ENCODE results near the gene SPI1. TPM values are rescaled to one million over a fixed set of nuclear protein-coding genes. Genes with fewer than 3 reads are reported as not detected.

The SPI1 gene
- total RNA-seq, 1 donor from 2014 or later = not detected

DNA sequence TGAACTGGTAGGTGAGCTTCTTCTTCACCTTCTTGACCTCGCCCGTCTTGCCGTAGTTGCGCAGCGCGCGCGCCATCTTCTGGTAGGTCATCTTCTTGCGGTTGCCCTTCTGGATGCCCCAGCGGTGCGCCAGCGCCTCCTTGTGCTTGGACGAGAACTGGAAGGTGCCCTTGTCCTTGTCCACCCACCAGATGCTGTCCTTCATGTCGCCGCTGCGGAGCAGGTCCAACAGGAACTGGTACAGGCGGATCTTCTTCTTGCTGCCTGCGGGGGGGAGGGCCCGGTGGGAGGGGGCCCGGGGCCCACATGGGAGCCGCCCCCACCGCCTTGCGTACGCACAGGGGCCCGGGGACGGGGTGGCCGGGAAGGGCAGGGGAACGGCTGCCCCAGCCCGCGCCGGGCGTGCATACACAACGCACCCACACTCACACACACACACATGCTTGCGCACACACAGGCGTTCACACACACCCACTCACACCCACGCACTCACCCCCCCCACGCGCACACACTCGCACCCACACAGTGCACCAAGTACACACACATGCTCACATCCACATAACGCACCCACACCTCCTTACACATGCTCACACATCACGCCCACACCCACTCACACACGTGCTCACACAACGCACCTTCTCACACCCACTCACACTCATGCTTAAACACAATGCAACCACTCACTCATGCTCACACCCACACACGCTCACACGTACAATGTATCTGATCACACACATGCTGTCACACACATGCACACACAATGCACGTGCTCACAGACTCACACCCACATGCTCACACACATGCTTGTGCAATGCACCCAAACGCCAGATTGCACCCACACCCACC lies 22.8 kb downstream of the SPI1 start:
- TF ChIP-seq, protein P1, sequence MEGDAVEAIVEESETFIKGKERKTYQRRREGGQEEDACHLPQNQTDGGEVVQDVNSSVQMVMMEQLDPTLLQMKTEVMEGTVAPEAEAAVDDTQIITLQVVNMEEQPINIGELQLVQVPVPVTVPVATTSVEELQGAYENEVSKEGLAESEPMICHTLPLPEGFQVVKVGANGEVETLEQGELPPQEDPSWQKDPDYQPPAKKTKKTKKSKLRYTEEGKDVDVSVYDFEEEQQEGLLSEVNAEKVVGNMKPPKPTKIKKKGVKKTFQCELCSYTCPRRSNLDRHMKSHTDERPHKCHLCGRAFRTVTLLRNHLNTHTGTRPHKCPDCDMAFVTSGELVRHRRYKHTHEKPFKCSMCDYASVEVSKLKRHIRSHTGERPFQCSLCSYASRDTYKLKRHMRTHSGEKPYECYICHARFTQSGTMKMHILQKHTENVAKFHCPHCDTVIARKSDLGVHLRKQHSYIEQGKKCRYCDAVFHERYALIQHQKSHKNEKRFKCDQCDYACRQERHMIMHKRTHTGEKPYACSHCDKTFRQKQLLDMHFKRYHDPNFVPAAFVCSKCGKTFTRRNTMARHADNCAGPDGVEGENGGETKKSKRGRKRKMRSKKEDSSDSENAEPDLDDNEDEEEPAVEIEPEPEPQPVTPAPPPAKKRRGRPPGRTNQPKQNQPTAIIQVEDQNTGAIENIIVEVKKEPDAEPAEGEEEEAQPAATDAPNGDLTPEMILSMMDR (IDR thresholded peaks at IDR 0.05; ENCODE audit: unreplicated experiment) = peak; percentile 97
- Mint-ChIP-seq H3K36me3 (ENCODE audit: insufficient read depth) (no peaks in the 10 kb centered on the region), H3K27me3 (no peaks in the 10 kb centered on the region), H3K9me3 (ENCODE audit: low read depth) (no peaks in the 10 kb centered on the region), H3K27ac (peak overlapping the region; percentile 46), H3K4me1 (ENCODE audit: low read depth) (peaks cover 2% of the 10 kb centered on the region), H3K4me3 (ENCODE audit: low read depth) (peak overlapping the region; percentile 72)
- DNase-seq (ENCODE audit: low spot score, unreplicated experiment) = peak; percentile 97

DNA sequence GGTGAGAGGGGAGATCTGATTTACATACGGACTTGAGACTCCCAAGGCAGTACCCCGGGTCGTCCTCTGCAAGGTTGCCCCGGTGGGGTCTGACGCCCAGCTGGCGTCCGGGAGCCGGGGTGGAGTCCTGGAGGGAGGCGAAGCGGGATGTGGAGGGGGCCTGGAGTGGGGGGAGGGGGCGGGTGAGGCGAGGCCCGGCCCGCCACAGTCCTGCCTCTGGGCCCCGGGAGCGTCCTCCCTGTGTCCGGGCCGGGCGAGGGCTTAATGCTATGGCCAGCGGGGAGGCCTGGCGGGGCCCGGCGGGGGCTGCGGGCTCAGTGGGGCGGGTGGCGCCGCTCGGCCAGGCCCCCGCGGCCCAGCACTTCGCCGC lies 23.4 kb downstream of the SPI1 start:
- no peak for DNase-seq (ENCODE audit: low spot score, unreplicated experiment)
- Mint-ChIP-seq H3K4me3 (ENCODE audit: low read depth) (peak overlapping the region; percentile 72), H3K36me3 (ENCODE audit: insufficient read depth) (no peaks in the 10 kb centered on the region), H3K27ac (no peak overlapping the region), H3K27me3 (no peaks in the 10 kb centered on the region), H3K4me1 (ENCODE audit: low read depth) (peaks cover 2% of the 10 kb centered on the region), H3K9me3 (ENCODE audit: low read depth) (no peaks in the 10 kb centered on the region)
- TF ChIP-seq, protein P1 (IDR thresholded peaks at IDR 0.05; ENCODE audit: unreplicated experiment) = no peak

DNA sequence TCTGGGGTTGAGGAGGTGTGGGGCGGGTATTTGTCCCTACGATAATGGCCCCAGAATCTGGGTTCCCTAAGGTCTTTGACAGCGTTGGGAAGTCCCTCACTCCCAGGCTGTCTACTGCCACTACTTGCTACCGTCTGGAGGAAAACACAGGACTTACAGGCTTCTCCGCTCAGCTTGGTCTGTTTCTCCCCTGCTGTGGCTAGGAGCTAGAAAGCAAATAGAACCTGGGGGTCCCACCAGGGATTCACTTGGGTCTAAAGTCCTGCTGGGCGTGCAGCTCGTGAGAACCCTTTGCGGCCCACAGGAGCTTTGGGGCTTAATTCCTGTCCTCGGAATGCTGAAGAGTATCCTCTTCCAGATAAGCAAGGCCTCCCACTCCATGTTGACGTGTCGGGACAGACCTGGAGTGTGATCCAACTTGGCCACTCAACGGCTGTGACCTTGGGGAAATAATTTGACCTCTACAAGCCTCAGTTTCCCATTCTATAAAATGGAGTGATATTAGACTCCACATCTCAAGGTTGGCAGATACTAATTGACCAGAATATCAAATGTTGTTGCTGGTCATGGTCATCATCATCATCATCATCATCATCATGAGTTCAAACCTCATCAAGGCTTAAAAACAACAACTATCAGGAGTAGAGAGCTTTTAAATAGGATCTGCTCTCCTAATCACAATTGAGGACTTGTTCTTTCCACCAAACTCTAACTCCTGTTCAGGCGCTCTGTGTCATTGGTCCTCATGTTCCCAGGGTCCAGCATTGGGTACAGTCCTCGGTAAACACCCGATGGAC lies 24.2 kb downstream of the SPI1 start:
- TF ChIP-seq, protein P1 (IDR thresholded peaks at IDR 0.05; ENCODE audit: unreplicated experiment) = no peak
- H3K4me3 Mint-ChIP-seq (ENCODE audit: low read depth) = peak overlapping the region; percentile 45
- no peaks in the 10 kb centered on the region for H3K27me3 Mint-ChIP-seq
- DNase-seq (ENCODE audit: low spot score, unreplicated experiment) = no peak
- peak overlapping the region; percentile 65 for H3K27ac Mint-ChIP-seq
- H3K4me1 Mint-ChIP-seq (ENCODE audit: low read depth) = peaks cover 2% of the 10 kb centered on the region
- H3K9me3 Mint-ChIP-seq (ENCODE audit: low read depth) = no peaks in the 10 kb centered on the region
- H3K36me3 Mint-ChIP-seq (ENCODE audit: insufficient read depth) = no peaks in the 10 kb centered on the region

DNA sequence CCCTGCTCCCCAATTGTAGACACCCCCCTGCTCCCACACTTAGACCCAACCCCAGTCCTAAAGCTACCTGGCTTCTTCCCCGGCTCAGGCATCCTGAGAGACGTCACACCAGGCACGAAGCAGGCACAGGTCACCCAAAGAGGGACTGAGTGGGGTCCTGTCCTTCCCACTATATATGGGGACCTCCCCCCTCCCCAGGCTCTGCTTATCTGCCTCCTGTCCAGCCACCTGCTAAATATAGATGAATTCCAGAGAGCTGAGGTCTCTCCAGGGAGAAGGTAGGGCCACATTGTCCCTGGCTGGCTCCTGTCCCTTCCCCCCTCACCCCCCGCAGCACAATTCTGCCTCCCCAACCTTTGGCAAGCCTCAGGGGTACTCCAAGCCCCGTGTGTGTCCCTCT lies 25.8 kb downstream of the SPI1 start, which contains the start of gene MYBPC3:
Gene MYBPC3, minus strand, starts transcription at position 147 of the 400 bp plus-strand sequence. Its CDS starts 55 bp downstream, at position 92.
- peaks cover 2% of the 10 kb centered on the region for H3K4me1 Mint-ChIP-seq (ENCODE audit: low read depth)
- no peak within 1 kb of the TSS for H3K27ac Mint-ChIP-seq
- H3K36me3 Mint-ChIP-seq (ENCODE audit: insufficient read depth) = no peaks in the 10 kb centered on the region
- H3K4me3 Mint-ChIP-seq (ENCODE audit: low read depth) = no peak within 1 kb of the TSS
- H3K9me3 Mint-ChIP-seq (ENCODE audit: low read depth) = no peaks in the 10 kb centered on the region
- DNase-seq (ENCODE audit: low spot score, unreplicated experiment) = no peak
- TF ChIP-seq, protein P1 (IDR thresholded peaks at IDR 0.05; ENCODE audit: unreplicated experiment) = no peak
- H3K27me3 Mint-ChIP-seq = no peaks in the 10 kb centered on the region
